Ovary (tissue), 9 donors: ENCODE data around the gene PCDHB9. TPM values are rescaled to one million over a fixed set of nuclear protein-coding genes. Genes with fewer than 3 reads are reported as not detected.
"Not testable (repeated sequence)": the region's sequence is repeated elsewhere in the genome, so short reads cannot be mapped to it uniquely, and the experiment has no call there.

Source experiments
- DNase-seq, 5 donors: peaks; one replicate each; pipeline ENCODE4 v3.0.0-alpha.2; 2019 to 2020
- H3K27ac ChIP-seq, 2 donors: fragments of 200-600 bp; one replicate each; pipeline versions ENCODE4 v1.5.1 to v1.8.0; 2019 to 2022
- H3K27me3 ChIP-seq: fragments of 200-600 bp; one replicate; pipeline ENCODE4 v1.8.0; 2022
- H3K36me3 ChIP-seq: fragments of 200-600 bp; sonication (generic); one replicate; pipeline ENCODE4 v1.5.1; 2019
- H3K4me1 ChIP-seq: one replicate; pipeline ENCODE4 v1.8.1; 2013; ENCODE audit warnings: mild to moderate bottlenecking, moderate library complexity; ENCODE audit not compliant: insufficient read depth
- H3K4me3 ChIP-seq: fragments of 200-600 bp; sonication (generic); one replicate; pipeline ENCODE4 v1.5.1; 2017
- H3K9me3 ChIP-seq, 2 donors: fragments of 200-600 bp in 1 of 2; sonication (generic) in 1 of 2; one replicate each; pipeline versions ENCODE4 v1.5.1 to v1.8.1; 2013 to 2019; ENCODE audit warnings: mild to moderate bottlenecking in 1 of 2, moderate library complexity in 1 of 2
- EP300 ChIP-seq: sonication (generic); formaldehyde crosslinking; IDR thresholded peaks from one replicate; pipeline ENCODE4 v1.6.1; 2017; ENCODE audit warnings: antibody characterized with exemption
- POLR2A ChIP-seq: fragments of 450-650 bp; IDR thresholded peaks from one replicate; pipeline ENCODE4 v1.6.1; 2017; ENCODE audit warnings: antibody characterized with exemption, mild to moderate bottlenecking, moderate library complexity
- WGBS, 3 donors: extraction: QIAGEN DNeasy Blood & Tissue Kit in 1 of 3; methylation state at CpG; one replicate each; pipeline versions ENCODE4 v1.1.5 to v1.1.7; 2013 to 2017; 5-methylcytosine and 5-hydroxymethylcytosine counted together
- intact Hi-C, 4 donors: fragments of 100-400 bp; cut with DNase I; formaldehyde crosslinking; loops; one replicate each; pipeline versions ENCODE4 v1.11.0 to v1.15.1; 2022 to 2023
- polyA plus RNA-seq, 2 donors: library from polyadenylated mRNA; stranded (reverse); fragments of 200-250 nt in 1 of 2; fragments of 350-450 nt in 1 of 2; fragmentation: Illumina TruSeq in 1 of 2; extraction: RNeasy Lipid Tissue Mini Kit (QIAGEN cat#74804) in 1 of 2; gene quantifications; one replicate each; pipeline ENCODE4 v1.2.3, GENCODE V29; 2013 to 2014
- total RNA-seq, 7 donors: library from RNA; depleted of rRNA in 2 of 7; stranded (reverse); fragments of >200 nt in 2 of 7; fragmentation: NEBNext Ultra II Directional in 3 of 7; extraction: Animal tissue kit (Norgen Biotek cat#: 25700) in 3 of 7; gene quantifications; one replicate each; pipeline versions ENCODE4 v1.1.0 to v1.2.4, GENCODE V29; 2016 to 2023
- TF ChIP-seq, protein P1 (sequence below), 3 donors: fragments of 450-650 bp in 2 of 3; fragments of 200-600 bp in 1 of 3; IDR thresholded peaks; one replicate each; pipeline versions ENCODE4 v1.5.1 to v1.8.0; 2016 to 2022; ENCODE audit warnings: antibody characterized with exemption in 3 of 3, mild to moderate bottlenecking in 1 of 3
- donor health status: DM: no; HTN: no; CAD: no; lungs with moderate emphysema.
- donor health status: DM: no; HTN: no; CAD: no.
- donor health status: Bipolar disorder and iron deficiency.
- donor health status: DM: yes; HTN: yes; CAD: no.
- donor health status: DM: no; HTN: no; CAD: no.
- donor health status: DM: yes; HTN: yes; CAD: no.

PCDHB9 gene
- total and polyA plus RNA-seq, 9 donors: 1.5 to 5.4 (median 3.7) TPM

- intact Hi-C loops: no loop called here
- no peaks in the 10 kb centered on the region for H3K4me1 ChIP-seq
- no peaks in the 10 kb centered on the region for H3K27me3 ChIP-seq
- no peak overlapping the region for H3K27ac ChIP-seq
- DNase-seq: no peak
- no peak overlapping the region for H3K4me3 ChIP-seq
- peaks cover 0 to 28% of the 10 kb centered on the region in 2 donors for H3K9me3 ChIP-seq
- 22 to 42% (median 34%) methylated on average over 21 of the region's 21 CpGs for WGBS, 3 donors
- TF ChIP-seq EP300 (no peak), POLR2A (no peak)
- TF ChIP-seq, protein P1, sequence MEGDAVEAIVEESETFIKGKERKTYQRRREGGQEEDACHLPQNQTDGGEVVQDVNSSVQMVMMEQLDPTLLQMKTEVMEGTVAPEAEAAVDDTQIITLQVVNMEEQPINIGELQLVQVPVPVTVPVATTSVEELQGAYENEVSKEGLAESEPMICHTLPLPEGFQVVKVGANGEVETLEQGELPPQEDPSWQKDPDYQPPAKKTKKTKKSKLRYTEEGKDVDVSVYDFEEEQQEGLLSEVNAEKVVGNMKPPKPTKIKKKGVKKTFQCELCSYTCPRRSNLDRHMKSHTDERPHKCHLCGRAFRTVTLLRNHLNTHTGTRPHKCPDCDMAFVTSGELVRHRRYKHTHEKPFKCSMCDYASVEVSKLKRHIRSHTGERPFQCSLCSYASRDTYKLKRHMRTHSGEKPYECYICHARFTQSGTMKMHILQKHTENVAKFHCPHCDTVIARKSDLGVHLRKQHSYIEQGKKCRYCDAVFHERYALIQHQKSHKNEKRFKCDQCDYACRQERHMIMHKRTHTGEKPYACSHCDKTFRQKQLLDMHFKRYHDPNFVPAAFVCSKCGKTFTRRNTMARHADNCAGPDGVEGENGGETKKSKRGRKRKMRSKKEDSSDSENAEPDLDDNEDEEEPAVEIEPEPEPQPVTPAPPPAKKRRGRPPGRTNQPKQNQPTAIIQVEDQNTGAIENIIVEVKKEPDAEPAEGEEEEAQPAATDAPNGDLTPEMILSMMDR (IDR thresholded peaks at IDR 0.05): no peak
- H3K36me3 ChIP-seq: no peaks in the 10 kb centered on the region
Observed at GRCh38 chr5:141155540-141156374, 31.2 kb upstream of the PCDHB9 start.

GRCh38 chr5:141157356-141157755 lies 29.6 kb upstream of the PCDHB9 start:
- H3K4me3 ChIP-seq, H3K4me1 ChIP-seq, H3K36me3 ChIP-seq, H3K27ac ChIP-seq, H3K27me3 ChIP-seq, DNase-seq, intact Hi-C loops: not testable (repeated sequence)
- H3K9me3 ChIP-seq: peaks cover 0 to 17% of the 10 kb centered on the region in 2 donors
- 28 to 40% (median 31%) methylated on average over 24 to 38 of the region's 38 CpGs for WGBS, 3 donors

GRCh38 chr5:141157901-141158300 lies 29.1 kb upstream of the PCDHB9 start:
- H3K27me3 ChIP-seq, H3K36me3 ChIP-seq, H3K4me3 ChIP-seq, H3K27ac ChIP-seq, intact Hi-C loops, DNase-seq, H3K4me1 ChIP-seq: not testable (repeated sequence)
- 23 to 45% (median 26%) methylated on average over 12 to 20 of the region's 28 CpGs for WGBS, 3 donors
- H3K9me3 ChIP-seq: peaks cover 0 to 16% of the 10 kb centered on the region in 2 donors

GRCh38 chr5:141172381-141173204 lies 14.4 kb upstream of the PCDHB9 start, which contains the start of gene PCDHB7:
TSS of gene PCDHB7 (plus strand) at chr5:141172644. CDS start at chr5:141172836, 192 bp downstream.
- DNase-seq: peak in 4 of 5 donors; percentile 28 to 55 (median 46)
- WGBS, 3 donors: 21 to 31% (median 27%) methylated on average over 20 of the region's 20 CpGs
- intact Hi-C loops: loop anchor here in 1 of 4 donors (10.0 kb wide), 1 partner anchor 392 kb away; no protein-coding TSS in a partner anchor
- no peaks in the 10 kb centered on the region for H3K27me3 ChIP-seq
- H3K4me1 ChIP-seq: no peaks in the 10 kb centered on the region
- no peak within 1 kb of the TSS for H3K4me3 ChIP-seq
- TF ChIP-seq EP300 (no peak), POLR2A (no peak)
- TF ChIP-seq, protein P1 (IDR thresholded peaks at IDR 0.05): peak in 1 of 3 donors; percentile 21
- no peaks in the 10 kb centered on the region for H3K36me3 ChIP-seq
- peaks cover 0 to 13% of the 10 kb centered on the region in 2 donors for H3K9me3 ChIP-seq
- H3K27ac ChIP-seq: no peak within 1 kb of the TSS

DNA sequence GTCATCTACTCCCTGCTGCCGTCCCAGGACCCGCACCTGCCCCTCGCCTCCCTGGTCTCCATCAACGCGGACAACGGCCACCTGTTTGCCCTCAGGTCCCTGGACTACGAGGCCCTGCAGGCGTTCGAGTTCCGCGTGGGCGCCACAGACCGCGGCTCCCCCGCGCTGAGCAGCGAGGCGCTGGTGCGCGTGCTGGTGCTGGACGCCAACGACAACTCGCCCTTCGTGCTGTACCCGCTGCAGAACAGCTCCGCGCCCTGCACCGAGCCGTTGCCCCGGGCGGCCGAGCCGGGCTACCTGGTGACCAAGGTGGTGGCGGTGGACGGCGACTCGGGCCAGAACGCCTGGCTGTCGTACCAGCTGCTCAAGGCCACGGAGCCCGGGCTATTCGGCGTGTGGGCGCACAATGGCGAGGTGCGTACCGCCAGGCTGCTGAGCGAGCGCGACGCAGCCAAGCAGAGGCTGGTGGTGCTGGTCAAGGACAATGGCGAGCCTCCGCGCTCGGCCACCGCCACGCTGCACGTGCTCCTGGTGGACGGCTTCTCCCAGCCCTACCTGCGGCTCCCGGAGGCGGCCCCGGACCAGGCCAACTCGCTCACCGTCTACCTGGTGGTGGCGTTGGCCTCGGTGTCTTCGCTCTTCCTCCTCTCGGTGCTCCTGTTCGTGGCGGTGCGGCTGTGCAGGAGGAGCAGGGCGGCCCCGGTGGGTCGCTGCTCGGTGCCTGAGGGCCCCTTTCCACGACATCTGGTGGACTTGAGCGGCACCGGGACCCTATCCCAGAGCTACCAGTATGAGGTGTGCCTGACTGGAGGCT lies 12.5 kb upstream of the PCDHB9 start:
- H3K9me3 ChIP-seq: peaks cover 0 to 15% of the 10 kb centered on the region in 2 donors
- 34 to 44% (median 43%) methylated on average over 57 to 79 of the region's 79 CpGs for whole genome bisulfite sequencing, 3 donors
- H3K4me1 ChIP-seq, H3K27me3 ChIP-seq, DNase-seq, H3K36me3 ChIP-seq, H3K4me3 ChIP-seq, H3K27ac ChIP-seq: not testable (repeated sequence)
- intact Hi-C loops: loop anchor here in 1 of 4 donors (10.0 kb wide), 1 partner anchor 390 kb away; no protein-coding TSS in a partner anchor
